ENCODE data around the gene MET. TPM values are rescaled to one million over a fixed set of nuclear protein-coding genes. Genes with fewer than 3 reads are reported as not detected.

MET gene
- total RNA-seq, 2 donors from 2014 or later: 15.8 to 18.6 TPM

DNA sequence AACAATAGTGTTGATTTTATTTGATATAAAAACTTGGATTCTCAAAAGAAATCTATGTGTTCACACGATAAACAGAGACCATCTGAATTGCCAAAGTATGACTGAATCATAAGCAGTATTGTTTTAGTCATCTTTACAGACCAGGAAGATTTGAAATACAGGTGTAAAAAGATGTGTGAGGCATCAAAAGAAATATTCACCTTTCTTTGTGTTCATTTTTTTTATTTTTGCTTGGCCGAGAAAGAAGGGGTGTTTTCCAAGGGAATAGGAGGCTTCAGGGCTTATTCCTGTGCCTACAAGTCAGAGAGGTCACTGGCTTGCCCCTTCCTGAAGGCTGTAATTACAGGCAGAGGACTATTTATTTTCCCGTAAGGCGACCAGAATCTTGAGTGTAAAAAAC, 37.3 kb downstream of the MET start:
- Histone ChIP-seq H3K9me3 (no peaks in the 10 kb centered on the region), H3K36me3 (no peaks in the 10 kb centered on the region), H3K4me1 (ENCODE audit: control insufficient read depth in 1 of 2, low read depth in 2 of 2) (peaks cover 0 to 7% of the 10 kb centered on the region in 2 donors), H3K27me3 (replicated peaks; ENCODE audit: insufficient read depth) (no peaks in the 10 kb centered on the region), H3K4me3 (no peak overlapping the region), H3K27ac (no peak overlapping the region)
- TF ChIP-seq, protein P1, sequence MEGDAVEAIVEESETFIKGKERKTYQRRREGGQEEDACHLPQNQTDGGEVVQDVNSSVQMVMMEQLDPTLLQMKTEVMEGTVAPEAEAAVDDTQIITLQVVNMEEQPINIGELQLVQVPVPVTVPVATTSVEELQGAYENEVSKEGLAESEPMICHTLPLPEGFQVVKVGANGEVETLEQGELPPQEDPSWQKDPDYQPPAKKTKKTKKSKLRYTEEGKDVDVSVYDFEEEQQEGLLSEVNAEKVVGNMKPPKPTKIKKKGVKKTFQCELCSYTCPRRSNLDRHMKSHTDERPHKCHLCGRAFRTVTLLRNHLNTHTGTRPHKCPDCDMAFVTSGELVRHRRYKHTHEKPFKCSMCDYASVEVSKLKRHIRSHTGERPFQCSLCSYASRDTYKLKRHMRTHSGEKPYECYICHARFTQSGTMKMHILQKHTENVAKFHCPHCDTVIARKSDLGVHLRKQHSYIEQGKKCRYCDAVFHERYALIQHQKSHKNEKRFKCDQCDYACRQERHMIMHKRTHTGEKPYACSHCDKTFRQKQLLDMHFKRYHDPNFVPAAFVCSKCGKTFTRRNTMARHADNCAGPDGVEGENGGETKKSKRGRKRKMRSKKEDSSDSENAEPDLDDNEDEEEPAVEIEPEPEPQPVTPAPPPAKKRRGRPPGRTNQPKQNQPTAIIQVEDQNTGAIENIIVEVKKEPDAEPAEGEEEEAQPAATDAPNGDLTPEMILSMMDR (IDR thresholded peaks at IDR 0.05): no peak
- ATAC-seq (ENCODE audit: insufficient number of reproducible peaks, low FRiP score, low read depth) (no peak), DNase-seq (ENCODE audit: low spot score) (no peak)

DNA sequence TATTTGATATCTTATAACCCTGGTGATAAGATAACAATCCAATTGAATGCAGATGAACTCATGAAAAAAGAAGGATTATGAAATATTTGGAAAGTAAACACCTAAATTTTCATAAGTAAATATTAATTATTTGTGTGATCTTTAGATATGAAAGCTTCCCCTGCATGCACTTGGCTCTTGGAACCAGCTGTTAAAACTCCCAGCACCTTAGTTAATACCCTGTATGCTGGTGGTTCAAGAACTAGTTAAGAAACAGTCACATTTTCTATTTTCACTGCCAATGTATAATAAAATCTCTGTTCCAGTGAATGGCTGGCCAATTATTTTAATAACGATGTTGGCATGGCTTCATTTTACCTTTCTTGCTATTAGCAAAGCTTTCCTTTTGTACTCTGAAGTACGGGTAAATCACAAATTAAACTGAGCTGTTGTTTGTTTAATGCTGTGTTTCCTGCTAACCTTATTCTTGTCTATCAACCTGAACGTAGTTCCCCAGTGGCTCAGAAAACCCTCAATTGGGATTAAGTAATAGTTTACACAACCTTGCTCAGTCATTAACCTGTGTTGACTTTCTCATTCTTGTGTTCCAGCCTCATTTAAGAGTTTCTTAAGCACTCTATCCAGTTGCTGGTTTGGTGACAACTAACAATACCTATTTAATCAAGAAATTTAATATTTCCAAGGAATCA, 38.9 kb downstream of the MET start:
- H3K4me1 ChIP-seq (ENCODE audit: control insufficient read depth in 1 of 2, low read depth in 2 of 2): peaks cover 0 to 2% of the 10 kb centered on the region in 2 donors

DNA sequence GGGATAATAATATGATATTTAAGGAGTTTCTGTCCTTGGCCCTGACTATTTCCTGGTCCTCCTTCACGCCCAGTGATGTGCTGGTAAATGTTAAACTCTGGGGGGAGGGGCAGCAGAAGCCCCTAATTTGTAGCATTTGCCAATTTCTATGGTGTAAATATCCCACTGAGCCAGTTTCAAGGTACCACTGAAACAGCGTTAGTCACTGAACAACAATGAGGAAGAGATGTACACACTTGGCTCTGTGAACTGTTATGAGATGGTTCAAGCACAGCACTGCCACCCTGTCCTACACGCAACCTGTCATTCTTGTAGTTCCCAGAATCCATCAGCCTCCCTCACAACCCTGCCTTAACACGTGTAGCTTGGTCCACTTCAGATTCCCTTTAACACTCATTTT, 39.8 kb downstream of the MET start:
- H3K36me3 ChIP-seq: no peaks in the 10 kb centered on the region
- TF ChIP-seq, protein P1 (IDR thresholded peaks at IDR 0.05): no peak
- H3K27me3 ChIP-seq (replicated peaks; ENCODE audit: insufficient read depth): no peaks in the 10 kb centered on the region
- ATAC-seq (ENCODE audit: insufficient number of reproducible peaks, low FRiP score, low read depth) (no peak), DNase-seq (ENCODE audit: low spot score) (no peak)
- H3K27ac ChIP-seq: no peak overlapping the region
- H3K4me3 ChIP-seq: no peak overlapping the region
- H3K9me3 ChIP-seq: no peaks in the 10 kb centered on the region
- H3K4me1 ChIP-seq (ENCODE audit: control insufficient read depth in 1 of 2, low read depth in 2 of 2): no peaks in the 10 kb centered on the region

More for the DNA sequence above, 38.9 kb downstream of the MET start:
- Histone ChIP-seq H3K36me3 (no peaks in the 10 kb centered on the region), H3K27me3 (replicated peaks; ENCODE audit: insufficient read depth) (no peaks in the 10 kb centered on the region), H3K9me3 (no peaks in the 10 kb centered on the region), H3K27ac (no peak overlapping the region), H3K4me3 (no peak overlapping the region)
- TF ChIP-seq, protein P1 (IDR thresholded peaks at IDR 0.05): no peak
- DNase-seq (ENCODE audit: low spot score): no peak
- no peak for ATAC-seq (ENCODE audit: insufficient number of reproducible peaks, low FRiP score, low read depth)

DNA sequence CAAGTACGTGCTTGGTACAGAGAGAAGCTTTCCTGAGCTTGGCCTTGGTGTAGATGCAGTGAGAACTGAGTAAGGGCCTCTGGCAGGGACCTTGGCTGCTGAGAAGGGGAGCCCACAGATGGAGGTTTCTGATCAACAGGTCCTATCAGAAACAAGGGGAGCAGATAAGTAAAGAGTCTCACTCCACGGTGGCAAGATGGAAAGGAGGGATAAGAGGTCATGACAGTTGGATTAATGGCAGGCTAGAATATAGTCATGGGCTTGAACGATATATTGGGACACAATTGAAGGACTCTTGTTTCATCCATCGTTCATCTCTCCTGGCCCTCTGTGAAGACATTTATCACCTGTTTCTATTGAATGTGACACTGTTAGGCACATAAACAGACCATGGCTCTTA, 41.5 kb downstream of the MET start:
- H3K27ac ChIP-seq: no peak overlapping the region
- TF ChIP-seq, protein P1 (IDR thresholded peaks at IDR 0.05): no peak
- H3K27me3 ChIP-seq (replicated peaks; ENCODE audit: insufficient read depth): no peaks in the 10 kb centered on the region
- ATAC-seq (ENCODE audit: insufficient number of reproducible peaks, low FRiP score, low read depth): no peak
- DNase-seq (ENCODE audit: low spot score): no peak
- no peaks in the 10 kb centered on the region for H3K9me3 ChIP-seq
- H3K4me3 ChIP-seq: no peak overlapping the region
- no peaks in the 10 kb centered on the region for H3K36me3 ChIP-seq
- H3K4me1 ChIP-seq (ENCODE audit: control insufficient read depth in 1 of 2, low read depth in 2 of 2): no peaks in the 10 kb centered on the region

DNA sequence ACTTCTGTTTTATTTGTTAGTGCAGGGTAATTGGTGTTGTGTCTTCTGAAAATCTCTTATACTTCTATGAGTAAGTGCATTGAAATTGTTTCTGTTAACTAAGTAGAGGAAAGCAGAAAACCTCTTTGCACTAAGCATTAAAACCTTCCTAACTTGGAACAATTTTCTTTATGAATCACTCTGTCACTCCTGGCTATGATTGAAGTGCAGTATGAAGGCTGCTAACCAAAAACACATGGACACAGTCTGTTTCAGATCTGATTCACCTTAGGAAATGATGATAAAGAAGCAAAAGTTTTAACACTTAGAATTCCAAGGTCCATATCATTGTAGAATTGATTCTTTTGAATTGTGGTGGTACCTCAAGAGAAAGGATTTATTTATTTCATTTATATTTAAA, 41.9 kb downstream of the MET start:
- ATAC-seq (ENCODE audit: insufficient number of reproducible peaks, low FRiP score, low read depth): no peak
- Histone ChIP-seq H3K4me1 (ENCODE audit: control insufficient read depth in 1 of 2, low read depth in 2 of 2) (no peaks in the 10 kb centered on the region), H3K4me3 (no peak overlapping the region), H3K36me3 (no peaks in the 10 kb centered on the region), H3K9me3 (no peaks in the 10 kb centered on the region), H3K27ac (no peak overlapping the region), H3K27me3 (replicated peaks; ENCODE audit: insufficient read depth) (no peaks in the 10 kb centered on the region)
- DNase-seq (ENCODE audit: low spot score): no peak
- TF ChIP-seq, protein P1 (IDR thresholded peaks at IDR 0.05): no peak

Data from thoracic aorta (tissue), 2 donors.